GM15510 (cell line): Measurements from ENCODE around the gene ENTHD1.

Experiments
- POLR2A ChIP-seq: IDR thresholded peaks from 3 replicates; pipeline ENCODE4 v1.6.1; 2011; ENCODE audit warnings: borderline replicate concordance; ENCODE audit not compliant: insufficient read length; ENCODE audit errors: extremely low read depth

Gene ENTHD1

DNA sequence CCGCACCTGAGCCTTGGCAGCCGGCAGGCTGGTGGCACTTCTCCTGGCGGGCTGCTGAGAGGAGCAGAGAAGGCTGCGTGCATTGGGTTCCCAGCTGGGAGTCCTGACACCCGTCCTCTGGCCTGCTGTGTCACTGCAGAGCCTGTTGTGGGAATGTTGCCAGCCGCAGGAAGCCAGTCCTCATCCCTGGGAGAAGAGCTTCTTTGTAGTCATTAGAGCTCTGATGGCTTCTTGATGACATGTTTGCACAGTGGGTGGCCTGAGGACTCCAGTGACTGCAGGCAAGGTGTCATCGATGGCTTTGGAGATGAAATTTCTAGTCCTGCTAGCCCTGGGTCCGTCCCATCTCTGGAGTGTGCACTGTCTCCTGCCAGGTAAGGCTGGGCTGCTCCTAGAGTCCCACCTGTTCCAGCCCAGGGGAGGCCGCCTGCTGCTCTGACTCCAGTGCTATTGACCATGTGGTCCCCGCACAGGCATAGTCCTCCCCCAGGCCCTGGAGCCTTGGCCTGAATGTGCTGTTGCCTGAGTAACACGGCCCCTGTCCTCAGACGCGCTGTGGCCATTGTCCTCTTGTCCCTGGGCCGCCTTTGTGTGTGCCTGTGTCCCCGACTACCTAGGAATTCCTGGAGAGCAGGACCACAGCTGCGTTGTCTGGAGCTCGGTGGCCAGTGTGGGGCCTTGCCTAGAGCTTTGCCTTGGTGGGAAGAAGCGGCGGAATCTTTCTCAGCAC, 193.8 kb downstream of the ENTHD1 start:
- TF ChIP-seq POLR2A: no peak

DNA sequence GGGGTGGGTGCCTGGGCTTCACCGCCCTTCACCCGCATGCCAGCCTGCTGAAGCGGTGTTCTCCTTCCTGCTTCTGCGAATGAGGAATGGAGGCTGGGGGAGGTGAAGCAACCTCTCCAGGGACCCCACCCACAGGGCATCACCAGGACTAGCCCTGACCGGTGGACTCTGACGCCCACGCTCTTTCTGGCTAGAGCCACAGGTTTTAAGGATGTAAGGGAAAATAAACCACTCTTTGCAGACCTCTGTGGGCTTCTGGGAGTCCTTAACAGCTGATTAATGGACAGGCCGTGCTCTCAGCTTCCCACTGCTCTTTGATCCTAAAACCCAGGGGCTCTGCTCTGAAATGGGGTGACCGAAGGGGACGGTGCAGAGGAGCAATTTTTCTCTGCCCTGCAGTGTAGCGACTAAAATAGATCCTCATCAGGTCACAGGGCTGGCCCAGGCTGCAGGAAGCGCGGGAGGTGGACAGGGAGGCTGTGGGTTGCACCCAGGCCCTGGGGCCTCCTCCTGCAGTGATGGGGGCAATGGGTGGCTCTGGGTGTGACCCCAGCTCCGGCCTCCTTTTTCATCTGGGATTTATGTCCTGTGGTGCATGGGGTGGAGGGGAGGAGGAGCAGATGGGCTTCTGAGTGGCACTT, 195.7 kb downstream of the ENTHD1 start:
- no peak for TF ChIP-seq POLR2A

DNA sequence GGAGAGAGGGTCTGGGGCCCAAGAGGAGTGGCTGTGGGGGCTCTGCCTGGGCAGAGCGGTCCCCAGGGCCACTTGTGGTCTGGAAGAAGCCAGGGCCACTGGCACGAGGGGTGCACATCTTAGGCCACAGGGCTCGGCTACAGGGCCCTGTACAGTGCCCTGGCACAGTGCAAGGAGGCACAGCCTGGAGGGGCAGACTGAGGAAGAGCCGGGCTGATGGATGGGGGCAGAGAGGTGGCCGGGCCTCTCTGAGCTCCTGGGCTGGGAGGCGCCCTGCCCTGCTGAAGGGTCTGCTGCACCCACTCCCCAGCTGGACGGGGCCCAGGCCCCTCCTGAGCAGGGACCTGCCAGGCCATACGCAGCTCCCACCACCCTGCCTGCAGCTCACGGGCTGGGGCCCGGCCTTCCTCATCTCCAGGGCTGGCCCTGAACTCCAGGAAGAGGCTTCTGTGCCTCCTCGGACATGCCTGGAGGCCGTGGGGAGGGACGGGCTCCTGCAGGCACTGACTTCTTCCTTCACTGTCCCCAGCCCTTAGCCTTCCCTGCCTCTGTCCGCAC, 199.5 kb downstream of the ENTHD1 start:
- TF ChIP-seq POLR2A: no peak
